ENCODE measurements around the gene NAV2.

Gene NAV2

GRCh38 chr11:20038412-20038811, 325.8 kb downstream of the NAV2 start:
- peaks cover 17% of the 10 kb centered on the region for H3K4me1 ChIP-seq (ENCODE audit: insufficient read depth, low read length)
- H3K4me3 ChIP-seq (ENCODE audit: low read length), result no peak overlapping the region
- no peaks in the 10 kb centered on the region for H3K27me3 ChIP-seq (ENCODE audit: insufficient read depth, low read length)
- no peak overlapping the region for H2AFZ ChIP-seq (ENCODE audit: low read depth, low read length)
- H3K36me3 ChIP-seq (ENCODE audit: insufficient read depth, low read length), result peaks cover 10% of the 10 kb centered on the region
- no peaks in the 10 kb centered on the region for H3K9me3 ChIP-seq (ENCODE audit: low read length)

- Histone ChIP-seq H3K36me3 (ENCODE audit: insufficient read depth, low read length) (peaks cover 13% of the 10 kb centered on the region), H2AFZ (ENCODE audit: low read depth, low read length) (no peak overlapping the region), H3K9me3 (ENCODE audit: low read length) (no peaks in the 10 kb centered on the region), H3K4me3 (ENCODE audit: low read length) (no peak overlapping the region), H3K4me1 (ENCODE audit: insufficient read depth, low read length) (peaks cover 17% of the 10 kb centered on the region), H3K27me3 (ENCODE audit: insufficient read depth, low read length) (no peaks in the 10 kb centered on the region)
Observed at GRCh38 chr11:20038972-20039371, 326.3 kb downstream of the NAV2 start.

- Histone ChIP-seq H3K36me3 (ENCODE audit: insufficient read depth, low read length) (peaks cover 31% of the 10 kb centered on the region), H3K27me3 (ENCODE audit: insufficient read depth, low read length) (no peaks in the 10 kb centered on the region), H3K4me3 (ENCODE audit: low read length) (no peak overlapping the region), H3K4me1 (ENCODE audit: insufficient read depth, low read length) (peaks cover 17% of the 10 kb centered on the region), H2AFZ (ENCODE audit: low read depth, low read length) (no peak overlapping the region), H3K9me3 (ENCODE audit: low read length) (no peaks in the 10 kb centered on the region)
Observed at GRCh38 chr11:20041499-20041898, 328.9 kb downstream of the NAV2 start.

GRCh38 chr11:20042045-20042639, 329.5 kb downstream of the NAV2 start:
- peaks cover 17% of the 10 kb centered on the region for H3K4me1 ChIP-seq (ENCODE audit: insufficient read depth, low read length)
- H3K27me3 ChIP-seq (ENCODE audit: insufficient read depth, low read length), result no peaks in the 10 kb centered on the region
- no peak overlapping the region for H2AFZ ChIP-seq (ENCODE audit: low read depth, low read length)
- no peak overlapping the region for H3K4me3 ChIP-seq (ENCODE audit: low read length)
- peaks cover 32% of the 10 kb centered on the region for H3K36me3 ChIP-seq (ENCODE audit: insufficient read depth, low read length)
- H3K9me3 ChIP-seq (ENCODE audit: low read length), result no peaks in the 10 kb centered on the region

GRCh38 chr11:20042811-20043341, 330.2 kb downstream of the NAV2 start:
- H3K4me3 ChIP-seq (ENCODE audit: low read length), result no peak overlapping the region
- H2AFZ ChIP-seq (ENCODE audit: low read depth, low read length), result no peak overlapping the region
- H3K36me3 ChIP-seq (ENCODE audit: insufficient read depth, low read length), result peaks cover 38% of the 10 kb centered on the region
- H3K9me3 ChIP-seq (ENCODE audit: low read length), result no peaks in the 10 kb centered on the region
- no peaks in the 10 kb centered on the region for H3K27me3 ChIP-seq (ENCODE audit: insufficient read depth, low read length)
- H3K4me1 ChIP-seq (ENCODE audit: insufficient read depth, low read length), result peaks cover 15% of the 10 kb centered on the region

- Histone ChIP-seq H3K9me3 (ENCODE audit: low read length) (no peaks in the 10 kb centered on the region), H3K27me3 (ENCODE audit: insufficient read depth, low read length) (no peaks in the 10 kb centered on the region), H2AFZ (ENCODE audit: low read depth, low read length) (no peak overlapping the region), H3K36me3 (ENCODE audit: insufficient read depth, low read length) (peaks cover 47% of the 10 kb centered on the region), H3K4me1 (ENCODE audit: insufficient read depth, low read length) (peaks cover 10% of the 10 kb centered on the region), H3K4me3 (ENCODE audit: low read length) (no peak overlapping the region)
Observed at GRCh38 chr11:20043992-20044391, 331.4 kb downstream of the NAV2 start.

GRCh38 chr11:20045098-20045688, 332.6 kb downstream of the NAV2 start:
- Histone ChIP-seq H3K36me3 (ENCODE audit: insufficient read depth, low read length) (peaks cover 49% of the 10 kb centered on the region), H3K9me3 (ENCODE audit: low read length) (no peaks in the 10 kb centered on the region), H3K4me1 (ENCODE audit: insufficient read depth, low read length) (peaks cover 14% of the 10 kb centered on the region), H3K27me3 (ENCODE audit: insufficient read depth, low read length) (no peaks in the 10 kb centered on the region), H3K4me3 (ENCODE audit: low read length) (no peak overlapping the region), H2AFZ (ENCODE audit: low read depth, low read length) (no peak overlapping the region)

GRCh38 chr11:20046416-20046815, 333.8 kb downstream of the NAV2 start:
- peaks cover 15% of the 10 kb centered on the region for H3K4me1 ChIP-seq (ENCODE audit: insufficient read depth, low read length)
- peaks cover 59% of the 10 kb centered on the region for H3K36me3 ChIP-seq (ENCODE audit: insufficient read depth, low read length)
- H2AFZ ChIP-seq (ENCODE audit: low read depth, low read length), result no peak overlapping the region
- no peaks in the 10 kb centered on the region for H3K27me3 ChIP-seq (ENCODE audit: insufficient read depth, low read length)
- no peak overlapping the region for H3K4me3 ChIP-seq (ENCODE audit: low read length)
- no peaks in the 10 kb centered on the region for H3K9me3 ChIP-seq (ENCODE audit: low read length)

- H3K36me3 ChIP-seq (ENCODE audit: insufficient read depth, low read length), result peaks cover 61% of the 10 kb centered on the region
- H3K4me1 ChIP-seq (ENCODE audit: insufficient read depth, low read length), result peaks cover 13% of the 10 kb centered on the region
- H3K27me3 ChIP-seq (ENCODE audit: insufficient read depth, low read length), result no peaks in the 10 kb centered on the region
- H3K4me3 ChIP-seq (ENCODE audit: low read length), result no peak overlapping the region
- H3K9me3 ChIP-seq (ENCODE audit: low read length), result no peaks in the 10 kb centered on the region
- H2AFZ ChIP-seq (ENCODE audit: low read depth, low read length), result no peak overlapping the region
Observed at GRCh38 chr11:20047006-20047768, 334.6 kb downstream of the NAV2 start.

GRCh38 chr11:20047769-20048154, 335.1 kb downstream of the NAV2 start:
- Histone ChIP-seq H3K27me3 (ENCODE audit: insufficient read depth, low read length) (no peaks in the 10 kb centered on the region), H3K9me3 (ENCODE audit: low read length) (no peaks in the 10 kb centered on the region), H3K36me3 (ENCODE audit: insufficient read depth, low read length) (peaks cover 66% of the 10 kb centered on the region)

GRCh38 chr11:20048246-20048645, 335.6 kb downstream of the NAV2 start:
- Histone ChIP-seq H3K4me3 (ENCODE audit: low read length) (no peak overlapping the region), H2AFZ (ENCODE audit: low read depth, low read length) (no peak overlapping the region), H3K4me1 (ENCODE audit: insufficient read depth, low read length) (peaks cover 5% of the 10 kb centered on the region), H3K36me3 (ENCODE audit: insufficient read depth, low read length) (peaks cover 66% of the 10 kb centered on the region), H3K27me3 (ENCODE audit: insufficient read depth, low read length) (no peaks in the 10 kb centered on the region), H3K9me3 (ENCODE audit: low read length) (no peaks in the 10 kb centered on the region)

More at GRCh38 chr11:20047769-20048154, 335.1 kb downstream of the NAV2 start:
- Histone ChIP-seq H3K4me1 (ENCODE audit: insufficient read depth, low read length) (peaks cover 8% of the 10 kb centered on the region), H2AFZ (ENCODE audit: low read depth, low read length) (no peak overlapping the region), H3K4me3 (ENCODE audit: low read length) (no peak overlapping the region)

- peaks cover 66% of the 10 kb centered on the region for H3K36me3 ChIP-seq (ENCODE audit: insufficient read depth, low read length)
- H3K4me1 ChIP-seq (ENCODE audit: insufficient read depth, low read length), result peaks cover 5% of the 10 kb centered on the region
- no peaks in the 10 kb centered on the region for H3K27me3 ChIP-seq (ENCODE audit: insufficient read depth, low read length)
- H3K4me3 ChIP-seq (ENCODE audit: low read length), result no peak overlapping the region
- no peaks in the 10 kb centered on the region for H3K9me3 ChIP-seq (ENCODE audit: low read length)
- H2AFZ ChIP-seq (ENCODE audit: low read depth, low read length), result no peak overlapping the region
Observed at GRCh38 chr11:20048707-20049106, 336.1 kb downstream of the NAV2 start.

- H3K4me1 ChIP-seq (ENCODE audit: insufficient read depth, low read length), result peaks cover 5% of the 10 kb centered on the region
- H3K4me3 ChIP-seq (ENCODE audit: low read length), result no peak overlapping the region
- no peak overlapping the region for H2AFZ ChIP-seq (ENCODE audit: low read depth, low read length)
- H3K27me3 ChIP-seq (ENCODE audit: insufficient read depth, low read length), result no peaks in the 10 kb centered on the region
- H3K9me3 ChIP-seq (ENCODE audit: low read length), result no peaks in the 10 kb centered on the region
- peaks cover 64% of the 10 kb centered on the region for H3K36me3 ChIP-seq (ENCODE audit: insufficient read depth, low read length)
Observed at GRCh38 chr11:20049231-20049630, 336.6 kb downstream of the NAV2 start.

Data from neuron (in vitro differentiated cells).